Omental fat pad (tissue), 4 donors: ENCODE results near the gene GSC. TPM values are rescaled to one million over a fixed set of nuclear protein-coding genes. Genes with fewer than 3 reads are reported as not detected.

Experiments used
- ATAC-seq: fragments of 150-250 bp; one replicate; pipeline ENCODE4 v1.9.1; 2016; ENCODE audit warnings: mild to moderate bottlenecking, moderate library complexity; ENCODE audit not compliant: low FRiP score
- DNase-seq: peaks from one replicate; pipeline ENCODE4 v3.0.0-alpha.2; 2019; ENCODE audit warnings: low spot score
- total RNA-seq, 4 donors: library from RNA; depleted of rRNA; stranded (reverse); fragments of >200 nt; gene quantifications; one replicate each; pipeline ENCODE4 v1.1.0, GENCODE V29; 2016
- TF ChIP-seq, protein P1 (sequence below), 3 donors: fragments of 450-650 bp; IDR thresholded peaks; one replicate each; pipeline ENCODE4 v1.5.1; 2016 to 2017; ENCODE audit warnings: antibody characterized with exemption in 3 of 3, mild to moderate bottlenecking in 3 of 3, moderate library complexity in 2 of 3

The GSC gene
- total RNA-seq, 4 donors from 2014 or later: 0.72 to 7.1 (median 3.1) TPM

DNA sequence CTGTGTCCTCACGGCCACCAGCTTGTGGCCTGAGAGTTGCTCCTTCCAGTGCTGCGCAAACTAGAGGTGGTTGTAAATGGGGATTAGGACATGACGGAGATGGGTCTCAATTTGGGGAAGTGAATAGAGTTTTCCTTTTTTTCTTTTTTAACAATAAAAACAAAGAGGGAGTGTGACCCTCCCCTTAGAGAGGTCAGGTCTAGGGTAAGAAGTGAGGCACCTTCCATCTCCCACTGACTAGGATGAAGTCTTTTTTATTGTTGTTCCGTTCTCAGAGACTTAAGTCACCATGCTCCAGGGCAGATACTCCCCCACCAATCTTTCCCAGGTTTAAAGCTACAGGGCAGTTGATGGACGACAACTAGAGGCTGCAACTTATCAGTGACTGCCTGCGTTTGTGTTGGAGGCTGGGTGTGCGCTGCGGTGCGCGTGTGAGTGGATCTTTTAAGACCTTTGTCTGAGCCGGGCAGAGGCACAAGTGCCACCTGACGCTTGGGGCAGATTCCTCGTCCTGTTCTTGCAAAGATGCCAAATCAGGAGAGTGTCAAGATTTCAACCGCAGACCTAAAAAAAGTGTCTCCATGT is 2.1 kb upstream of the GSC start:
- DNase-seq (no peak), ATAC-seq (no peak)
- TF ChIP-seq, protein P1, sequence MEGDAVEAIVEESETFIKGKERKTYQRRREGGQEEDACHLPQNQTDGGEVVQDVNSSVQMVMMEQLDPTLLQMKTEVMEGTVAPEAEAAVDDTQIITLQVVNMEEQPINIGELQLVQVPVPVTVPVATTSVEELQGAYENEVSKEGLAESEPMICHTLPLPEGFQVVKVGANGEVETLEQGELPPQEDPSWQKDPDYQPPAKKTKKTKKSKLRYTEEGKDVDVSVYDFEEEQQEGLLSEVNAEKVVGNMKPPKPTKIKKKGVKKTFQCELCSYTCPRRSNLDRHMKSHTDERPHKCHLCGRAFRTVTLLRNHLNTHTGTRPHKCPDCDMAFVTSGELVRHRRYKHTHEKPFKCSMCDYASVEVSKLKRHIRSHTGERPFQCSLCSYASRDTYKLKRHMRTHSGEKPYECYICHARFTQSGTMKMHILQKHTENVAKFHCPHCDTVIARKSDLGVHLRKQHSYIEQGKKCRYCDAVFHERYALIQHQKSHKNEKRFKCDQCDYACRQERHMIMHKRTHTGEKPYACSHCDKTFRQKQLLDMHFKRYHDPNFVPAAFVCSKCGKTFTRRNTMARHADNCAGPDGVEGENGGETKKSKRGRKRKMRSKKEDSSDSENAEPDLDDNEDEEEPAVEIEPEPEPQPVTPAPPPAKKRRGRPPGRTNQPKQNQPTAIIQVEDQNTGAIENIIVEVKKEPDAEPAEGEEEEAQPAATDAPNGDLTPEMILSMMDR (IDR thresholded peaks at IDR 0.05): no peak

DNA sequence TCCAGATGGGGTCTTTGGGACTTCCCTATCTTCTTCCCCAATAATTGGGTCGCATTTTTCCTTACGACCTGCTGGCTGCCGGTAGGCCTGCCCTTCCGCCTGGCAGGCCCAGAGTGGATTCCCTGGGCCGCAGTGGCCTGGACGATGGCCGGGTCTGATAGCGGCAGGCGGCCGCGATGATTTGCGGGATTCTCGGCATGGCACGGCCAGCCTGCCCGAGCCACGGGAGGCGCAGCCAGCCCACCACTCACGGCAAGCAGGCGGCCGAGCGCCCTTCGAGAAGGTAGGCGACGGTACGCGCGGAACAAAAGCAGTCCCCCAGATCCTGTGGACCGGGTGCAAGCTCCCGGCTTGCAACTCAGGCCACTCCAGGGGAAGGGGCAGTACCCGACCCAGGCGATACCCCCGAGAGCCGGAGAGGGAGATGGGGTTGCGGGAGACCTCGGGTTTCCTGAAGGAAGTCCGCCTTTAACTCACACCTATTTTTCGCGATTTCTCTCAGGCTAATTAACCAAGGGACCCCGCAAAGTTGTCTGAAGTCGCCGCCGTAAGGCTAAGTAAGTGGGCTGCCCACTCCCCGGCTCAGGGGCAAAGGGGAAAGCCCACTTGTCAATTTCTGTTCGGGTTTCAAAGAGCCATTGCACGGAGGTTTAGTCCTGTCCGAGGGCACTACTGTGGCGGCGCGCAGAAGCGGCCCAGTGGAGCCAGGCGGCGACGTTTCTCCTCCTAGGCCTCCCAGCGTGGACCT is 1.4 kb upstream of the GSC start:
- no peak for ATAC-seq
- TF ChIP-seq, protein P1 (IDR thresholded peaks at IDR 0.05): no peak
- DNase-seq: no peak

DNA sequence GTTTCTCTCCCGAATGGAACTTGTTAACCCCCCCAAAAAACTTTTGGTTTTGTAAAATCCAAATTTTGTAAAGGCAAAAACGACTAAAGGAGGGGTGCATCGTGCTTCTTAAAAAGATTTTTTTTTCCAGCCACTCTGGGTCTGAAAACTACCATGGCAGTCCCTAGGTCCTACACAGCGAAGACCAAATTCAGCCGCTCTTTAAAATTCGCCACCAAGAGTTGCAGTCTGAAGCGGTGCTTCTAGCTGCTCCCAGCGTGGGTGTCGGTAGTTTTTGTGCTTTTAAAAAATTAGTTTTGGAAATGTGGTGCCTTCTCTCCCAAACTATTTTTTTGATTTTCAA is 873 bp upstream of the GSC start:
- no peak for ATAC-seq
- TF ChIP-seq, protein P1 (IDR thresholded peaks at IDR 0.05): no peak
- no peak for DNase-seq

DNA sequence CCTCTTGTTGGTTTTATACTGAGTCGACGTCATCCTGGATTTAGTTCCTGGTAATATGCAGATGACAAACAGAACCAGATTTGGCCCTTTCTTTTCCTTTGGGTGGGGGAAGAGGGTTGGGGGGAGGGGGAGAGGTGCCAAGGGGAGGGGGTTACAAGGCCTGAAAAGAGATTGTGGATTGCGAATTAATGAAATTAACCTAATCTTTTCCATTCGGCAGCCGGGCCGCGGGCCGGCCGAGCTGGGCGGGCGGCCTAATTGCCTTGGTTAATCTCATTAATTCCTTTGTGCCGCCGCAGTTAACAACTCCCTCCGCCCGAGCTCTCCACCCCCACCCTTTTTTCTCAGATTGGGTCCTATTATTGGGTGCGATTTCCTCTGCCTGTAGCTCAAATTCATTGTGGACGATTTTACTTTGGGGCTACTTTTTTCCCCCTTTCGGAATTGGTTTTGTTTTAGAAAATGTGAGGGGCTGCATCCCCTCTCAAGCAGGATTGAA is 387 bp upstream of the GSC start:
- TF ChIP-seq, protein P1 (IDR thresholded peaks at IDR 0.05): no peak
- DNase-seq (no peak), ATAC-seq (no peak)

GRCh38 chr14:94768521-94769390 is 1.2 kb downstream of the GSC start:
- DNase-seq (no peak), ATAC-seq (no peak)
- TF ChIP-seq, protein P1 (IDR thresholded peaks at IDR 0.05): no peak

GRCh38 chr14:94768141-94768520 is 1.8 kb downstream of the GSC start:
- no peak for DNase-seq
- TF ChIP-seq, protein P1 (IDR thresholded peaks at IDR 0.05): no peak
- ATAC-seq: no peak
